HepG2 (cell line): ENCODE data around the gene S100A6. TPM values are rescaled to one million over a fixed set of nuclear protein-coding genes. Genes with fewer than 3 reads are reported as not detected.

Source experiments
- AHDC1 ChIP-seq: sonication (generic); formaldehyde crosslinking; IDR thresholded peaks from 2 replicates; pipeline ENCODE4 v1.5.1; 2020; ENCODE audit warnings: mild to moderate bottlenecking, missing genetic modification reagents, borderline replicate concordance
- ATAD3A ChIP-seq: sonication (generic); formaldehyde crosslinking; IDR thresholded peaks from 2 replicates; pipeline ENCODE4 v1.4.0; 2020; ENCODE audit warnings: missing genetic modification reagents
- CENPBD1 ChIP-seq: sonication (generic); formaldehyde crosslinking; IDR thresholded peaks from 2 replicates; pipeline ENCODE4 v1.8.0; 2022; ENCODE audit warnings: missing genetic modification reagents, low read depth, mild to moderate bottlenecking, borderline replicate concordance
- FOXJ3 ChIP-seq: sonication (generic); formaldehyde crosslinking; IDR thresholded peaks from 2 replicates; pipeline ENCODE4 v1.4.0; 2020; ENCODE audit warnings: missing genetic modification reagents, mild to moderate bottlenecking, borderline replicate concordance
- KAT8 ChIP-seq: IDR thresholded peaks from 2 replicates; pipeline ENCODE4 v1.6.1; 2016; ENCODE audit warnings: missing genetic modification reagents, missing compliant biosample characterization
- KLF11 ChIP-seq: IDR thresholded peaks from 2 replicates; pipeline ENCODE4 v1.6.1; 2016; ENCODE audit warnings: missing compliant biosample characterization
- NBN ChIP-seq: fragments of 450-650 bp; conservative IDR thresholded peaks from 2 replicates; pipeline ENCODE4 v1.6.1; 2017
- NFYC ChIP-seq: IDR thresholded peaks from 2 replicates; pipeline ENCODE4 v1.6.1; 2016; ENCODE audit warnings: missing genetic modification reagents, missing compliant biosample characterization
- YEATS2 ChIP-seq: sonication (generic); formaldehyde crosslinking; IDR thresholded peaks from 2 replicates; pipeline ENCODE4 v1.4.0; 2020; ENCODE audit warnings: missing genetic modification reagents, borderline replicate concordance
- ZNF142 ChIP-seq: sonication (generic); formaldehyde crosslinking; IDR thresholded peaks from 2 replicates; pipeline ENCODE4 v1.4.0; 2020; ENCODE audit warnings: missing genetic modification reagents
- ZNF543 ChIP-seq: sonication (generic); formaldehyde crosslinking; IDR thresholded peaks from 2 replicates; pipeline ENCODE4 v1.4.0; 2020; ENCODE audit warnings: mild to moderate bottlenecking, missing genetic modification reagents
- ZNF574 ChIP-seq: sonication (generic); formaldehyde crosslinking; IDR thresholded peaks from 2 replicates; pipeline ENCODE4 v1.4.0; 2020; ENCODE audit warnings: missing genetic modification reagents
- ZNF75D ChIP-seq: sonication (generic); formaldehyde crosslinking; IDR thresholded peaks from 2 replicates; pipeline ENCODE4 v1.8.1; 2023; ENCODE audit warnings: missing genetic modification reagents, mild to moderate bottlenecking, borderline replicate concordance
- ZNF766 ChIP-seq: sonication (generic); formaldehyde crosslinking; IDR thresholded peaks from 2 replicates; pipeline ENCODE4 v1.5.0; 2020; ENCODE audit warnings: missing genetic modification reagents, borderline replicate concordance
- polyA plus RNA-seq, 8 experiments: library from polyadenylated mRNA; depleted of rRNA in 3 of 8; stranded (reverse) in 7 of 8; unstranded in 1 of 8; fragments of >200 nt; fragmentation: Illumina TruSeq in 4 of 8; extraction: Trizol in 4 of 8; gene quantifications; 2 replicates each; pipeline versions ENCODE4 v1.2.1 to v1.2.3, GENCODE V29; 2011 to 2016; ENCODE audit warnings: low read depth in 4 of 8, missing spikeins in 1 of 8, mixed read lengths in 1 of 8; ENCODE audit not compliant: insufficient read depth in 1 of 8
- total RNA-seq, 5 experiments: library from RNA; depleted of rRNA; stranded (reverse); fragments of >200 nt; fragmentation: Illumina TruSeq; extraction: Trizol; gene quantifications; 2 replicates each; pipeline ENCODE4 v1.2.3, GENCODE V29; 2016; ENCODE audit warnings: low read depth in 1 of 5

The S100A6 gene
- total and polyA plus RNA-seq, 2 of the 13 experiments (the other 11 are each of a cell fraction or from before 2014, with no cell fraction given), result 72.9 to 85.0 TPM

GRCh38 chr1:153568367-153569099, 32.7 kb upstream of the S100A6 start (continued):
- TF ChIP-seq ZNF142 (CRISPR knock-in tag) (no peak), NFYC (CRISPR knock-in tag) (no peak), CENPBD1 (CRISPR knock-in tag) (no peak), KLF11 (CRISPR knock-in tag) (0 out of 2 replicates have a peak, but pooled peaks have one; percentile 29), AHDC1 (CRISPR knock-in tag) (no peak), YEATS2 (CRISPR knock-in tag) (no peak), ATAD3A (CRISPR knock-in tag) (no peak), KAT8 (CRISPR knock-in tag) (peak; percentile 68), ZNF75D (CRISPR knock-in tag) (no peak), ZNF543 (0 out of 2 replicates have a peak, but pooled peaks have one; percentile 58), ZNF766 (no peak), NBN (no peak), ZNF574 (CRISPR knock-in tag) (peak; percentile 39; the same call in 1 of the 2 replicates), FOXJ3 (CRISPR knock-in tag) (no peak)
